HG03571 (cell line): ENCODE results near the gene KIF25.
"Not testable (repeated sequence)": the region's sequence is repeated elsewhere in the genome, so short reads cannot be mapped to it uniquely, and the experiment has no call there.

Source experiments
- ATAC-seq: cut with Tn5 transposase; IDR thresholded peaks from one replicate; pipeline ENCODE4 v1.9.1; 2021; ENCODE audit not compliant: unreplicated experiment

The KIF25 gene

GRCh38 chr6:167993169-167993568, 4.3 kb upstream of the KIF25 start:
- ATAC-seq: no peak

DNA sequence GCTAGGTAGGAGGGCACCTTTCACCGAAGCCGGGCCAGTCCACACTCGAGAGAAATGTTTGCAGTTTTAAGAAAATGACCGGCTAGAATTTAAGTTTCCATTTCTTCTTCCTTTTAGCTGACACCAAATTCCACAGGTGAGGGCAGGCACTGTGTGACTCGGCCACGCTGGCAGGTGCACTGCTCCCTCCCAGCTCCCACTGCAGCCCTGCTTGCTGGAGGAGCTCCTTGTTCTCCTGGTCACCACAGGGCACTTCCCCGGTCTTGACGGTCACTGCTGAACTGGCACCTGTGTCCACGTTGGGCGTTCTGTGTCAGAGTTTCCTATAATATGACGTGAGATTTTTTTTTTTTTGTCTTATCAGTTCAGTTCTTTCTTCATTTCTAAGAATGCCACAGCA, 3.6 kb upstream of the KIF25 start:
- ATAC-seq: no peak

GRCh38 chr6:167995302-167995701, 2.2 kb upstream of the KIF25 start:
- no peak for ATAC-seq

- no peak for ATAC-seq
Observed at GRCh38 chr6:167995731-167996151, 1.7 kb upstream of the KIF25 start.

- no peak for ATAC-seq
Observed at GRCh38 chr6:167996424-167997199, 859 bp upstream of the KIF25 start.

DNA sequence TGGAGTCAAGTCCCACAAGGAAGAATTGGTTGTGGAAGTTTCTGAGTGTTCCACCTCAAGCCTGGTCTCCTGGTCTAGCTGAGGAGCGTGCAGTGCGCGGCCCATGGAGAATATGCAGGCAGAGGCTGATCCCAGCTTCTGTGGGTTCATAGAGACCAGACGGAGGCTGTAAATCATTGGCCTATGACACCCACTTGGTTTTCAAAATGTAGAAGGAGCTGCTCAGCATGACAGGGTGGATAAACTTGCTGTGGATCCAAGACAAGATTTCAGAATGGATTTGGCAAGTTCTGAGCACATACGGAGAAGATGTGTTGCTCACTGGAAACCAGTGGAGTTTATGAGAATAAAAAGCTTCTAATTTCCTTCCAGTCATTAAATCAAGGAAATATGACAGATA, 744 bp downstream of the KIF25 start:
- ATAC-seq: no peak

DNA sequence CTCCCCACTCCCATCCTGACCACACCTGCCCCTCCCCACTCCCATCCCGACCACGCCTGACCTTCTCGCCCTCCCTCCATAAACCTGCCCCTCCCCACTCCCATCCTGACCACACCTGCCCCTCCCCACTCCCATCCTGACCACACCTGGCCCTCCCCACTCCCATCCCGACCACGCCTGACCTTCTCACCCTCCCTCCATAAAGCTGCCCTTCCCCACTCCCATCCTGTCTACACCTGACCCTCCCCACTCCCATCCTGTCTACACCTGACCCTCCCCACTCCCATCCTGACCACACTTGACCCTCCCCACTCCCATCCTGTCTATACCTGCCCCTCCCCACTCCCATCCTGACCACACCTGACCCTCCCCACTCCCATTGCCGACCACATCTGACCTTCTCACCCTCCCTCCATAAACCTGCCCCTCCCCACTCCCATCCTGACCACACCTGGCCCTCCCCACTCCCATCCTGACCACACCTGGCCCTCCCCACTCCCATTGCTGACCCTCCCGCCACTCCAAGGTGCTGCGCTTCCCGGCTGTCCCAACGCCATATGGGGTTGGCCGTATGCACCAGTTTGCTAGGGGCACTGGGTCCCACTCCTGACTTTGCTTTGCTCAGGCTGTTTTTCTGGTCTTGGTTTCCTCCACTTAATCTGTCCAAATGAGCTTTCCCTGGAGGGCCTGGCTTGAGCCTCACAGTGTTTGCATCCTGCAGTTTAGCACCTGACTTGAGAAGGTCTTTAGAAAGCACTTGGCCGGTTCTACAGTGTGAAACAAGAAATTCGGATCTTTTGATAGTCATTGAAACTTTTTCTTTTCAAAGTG, 2.9 kb downstream of the KIF25 start:
- ATAC-seq: no peak

GRCh38 chr6:168001029-168001332, 3.5 kb downstream of the KIF25 start:
- ATAC-seq: no peak

GRCh38 chr6:168001514-168001913, 4.0 kb downstream of the KIF25 start:
- ATAC-seq: not testable (repeated sequence)

- no peak for ATAC-seq
Observed at GRCh38 chr6:168002804-168003203, 5.3 kb downstream of the KIF25 start.

DNA sequence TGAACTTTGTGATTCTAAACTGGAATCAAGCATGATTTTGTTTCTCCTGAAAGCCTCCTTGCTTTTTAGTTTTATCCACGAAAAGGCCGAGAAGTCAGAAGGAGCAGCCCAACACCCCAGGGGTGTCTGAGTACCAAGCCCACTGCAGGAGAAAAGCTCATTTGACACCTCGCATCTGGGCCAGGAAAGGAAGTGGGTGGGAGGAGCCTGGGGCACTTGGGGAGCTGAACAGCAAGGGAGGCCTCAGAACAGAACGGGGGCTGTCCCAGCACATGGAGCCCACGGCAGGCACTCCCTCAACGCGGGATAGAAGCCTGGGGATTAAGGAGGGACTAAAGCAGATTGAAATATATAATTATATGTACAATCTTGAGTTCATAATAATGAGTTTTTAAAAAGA, 6.6 kb downstream of the KIF25 start:
- ATAC-seq: no peak

DNA sequence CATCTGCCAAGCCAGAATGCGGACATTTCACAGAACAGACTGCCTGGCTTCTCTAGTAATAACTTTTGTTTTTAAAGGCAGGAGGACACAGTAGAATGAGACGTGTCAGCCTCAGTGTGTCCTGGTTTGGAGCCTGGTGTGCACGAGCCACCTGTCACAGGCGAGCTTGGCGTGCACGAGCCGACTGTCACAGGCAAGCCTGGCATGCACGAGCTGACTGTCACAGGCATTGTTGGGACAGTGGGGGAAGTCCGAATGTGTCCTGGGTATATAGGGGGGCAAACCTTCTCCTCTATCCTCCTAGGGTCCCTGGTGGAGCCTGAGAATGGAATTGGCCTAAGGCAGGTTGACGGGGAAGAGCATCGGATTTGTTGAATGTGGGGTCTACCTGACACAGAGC, 7.5 kb downstream of the KIF25 start:
- no peak for ATAC-seq

DNA sequence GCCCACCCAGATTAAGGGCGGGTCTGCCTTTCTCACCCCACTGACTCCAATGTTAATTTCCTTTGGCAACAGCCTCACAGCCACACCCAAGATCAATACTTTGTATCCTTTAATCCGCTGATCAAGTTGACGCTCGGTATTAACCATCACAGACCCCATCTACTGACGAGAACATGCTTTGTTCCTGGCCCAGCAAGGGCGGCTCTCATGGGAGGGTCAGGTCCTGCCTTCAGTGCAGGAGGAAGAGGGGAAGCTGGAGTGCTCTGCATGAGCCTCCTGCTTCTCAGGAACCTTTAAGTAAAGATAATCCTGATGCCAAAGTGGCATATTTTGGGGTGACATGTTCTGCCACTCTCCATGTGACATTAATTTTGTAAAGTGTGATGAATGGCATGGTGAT, 8.3 kb downstream of the KIF25 start:
- no peak for ATAC-seq

GRCh38 chr6:168007592-168008338, 10.3 kb downstream of the KIF25 start:
- ATAC-seq: no peak

DNA sequence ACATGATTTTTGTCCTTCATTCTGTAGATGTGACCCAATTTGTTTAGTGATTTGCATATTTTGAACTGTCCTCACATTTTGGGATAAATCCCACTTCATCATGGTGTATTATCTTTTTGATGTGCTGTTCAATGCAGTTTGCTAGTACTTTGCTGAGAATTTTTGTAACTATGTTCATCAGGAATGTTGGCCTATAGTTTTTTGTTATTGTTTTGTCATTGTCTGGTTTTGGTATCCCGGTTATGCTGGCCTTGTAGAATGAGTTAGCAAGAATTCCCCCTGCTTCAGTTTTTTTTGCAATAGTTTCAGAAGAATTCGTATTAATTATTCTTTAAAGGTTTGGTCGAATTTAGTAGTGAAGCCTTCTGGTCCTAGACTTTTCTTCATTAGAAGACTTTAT, 11.9 kb downstream of the KIF25 start:
- ATAC-seq: no peak

DNA sequence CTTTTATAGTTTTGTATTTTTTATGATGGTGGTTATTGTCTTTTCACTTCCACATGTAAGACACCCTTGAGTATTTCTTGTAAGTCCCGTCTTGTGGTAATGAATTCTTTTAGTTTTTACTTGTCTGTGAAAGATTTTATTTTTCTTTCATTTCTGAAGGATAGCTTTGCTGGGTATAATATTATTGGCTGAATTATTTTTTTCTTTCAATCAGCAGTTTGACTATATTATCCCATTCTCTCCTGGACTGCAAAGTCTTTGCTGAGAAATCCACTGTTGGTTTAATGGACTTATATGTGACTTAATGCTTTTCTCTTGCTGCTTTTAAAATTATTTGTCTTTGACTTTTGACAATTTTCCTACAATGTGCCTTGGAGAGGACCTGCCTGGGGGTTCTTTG, 13.8 kb downstream of the KIF25 start:
- ATAC-seq: no peak

DNA sequence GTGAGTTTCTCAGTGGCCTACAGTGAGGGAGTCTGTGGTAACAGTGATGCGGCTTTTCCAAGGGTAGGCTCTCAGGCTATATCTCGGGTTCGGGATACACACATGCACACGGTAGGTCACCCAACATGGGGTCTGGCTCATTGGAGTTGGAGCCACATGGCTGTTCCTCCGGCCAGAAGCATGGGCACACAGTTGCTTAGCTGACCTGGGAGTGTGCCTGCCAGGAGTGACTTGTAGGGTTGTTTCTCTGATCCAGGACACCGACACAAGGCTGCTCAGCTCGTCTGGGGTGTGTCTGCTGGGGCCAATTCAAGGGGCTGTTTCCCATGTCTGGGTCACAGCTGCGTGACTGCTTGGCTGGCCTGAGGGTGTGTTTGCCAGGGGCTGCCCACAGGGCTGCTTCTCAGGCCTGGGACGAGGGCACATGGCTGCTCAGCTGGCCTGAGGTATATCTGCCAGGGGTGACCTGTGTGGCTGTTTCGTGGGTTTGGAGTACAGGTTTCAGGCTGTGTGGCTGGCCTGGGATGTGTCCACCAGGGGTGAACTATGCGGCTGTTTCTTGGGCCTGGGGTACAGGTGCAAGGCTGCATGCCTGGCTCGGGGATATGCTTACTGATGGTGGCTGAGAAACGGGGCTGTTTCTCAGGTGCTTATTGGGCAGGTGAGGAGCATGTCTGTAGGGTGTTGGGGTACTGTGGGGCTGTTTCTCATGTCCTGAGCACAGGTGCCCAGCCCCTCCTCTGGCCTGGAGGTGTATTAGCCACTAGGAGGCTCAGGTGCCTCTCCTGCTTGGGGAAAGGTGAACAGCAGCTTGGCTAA, 15.2 kb downstream of the KIF25 start:
- ATAC-seq: no peak

GRCh38 chr6:168013250-168013915, 15.9 kb downstream of the KIF25 start:
- ATAC-seq: no peak

DNA sequence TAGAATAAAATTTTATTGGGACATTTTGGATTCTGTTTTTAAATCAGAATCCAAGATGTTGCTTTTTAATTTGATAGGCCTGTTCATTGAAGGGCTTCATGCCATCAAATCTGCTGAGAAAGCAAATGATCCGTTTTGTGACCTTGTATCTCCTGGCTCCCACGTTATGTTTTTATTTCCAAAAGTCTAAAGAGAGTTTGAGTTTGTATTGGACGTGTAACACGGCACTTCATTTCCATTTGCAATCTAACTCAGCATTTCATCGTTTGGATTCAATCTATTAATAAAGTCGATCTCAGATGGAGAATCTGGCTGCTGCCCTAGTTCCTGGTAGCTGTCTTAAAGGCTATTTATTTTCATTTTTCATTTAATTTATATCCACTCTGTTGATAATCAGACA, 17.0 kb downstream of the KIF25 start:
- no peak for ATAC-seq

DNA sequence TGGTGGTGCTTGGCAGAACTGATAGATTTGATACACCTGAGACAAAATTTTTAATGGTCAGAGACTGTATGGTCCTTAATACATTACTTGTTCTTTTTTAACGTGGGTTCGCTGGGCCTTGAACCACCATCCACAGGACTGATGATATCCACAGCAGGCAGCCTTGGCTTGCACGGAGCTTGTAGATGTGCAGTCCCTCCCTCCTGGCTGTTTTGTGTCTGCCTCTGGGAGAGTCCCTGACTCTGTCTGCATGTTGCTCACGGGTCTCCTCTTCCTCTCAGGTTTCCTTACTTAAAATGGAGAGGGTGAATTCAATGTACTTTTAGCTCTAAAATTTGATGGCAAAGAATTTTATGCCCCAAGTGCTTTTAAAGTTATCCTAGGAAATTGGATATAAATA, 17.5 kb downstream of the KIF25 start:
- no peak for ATAC-seq
